HG02588 (cell line): ENCODE data around the gene LRGUK.

Experiments used
- ATAC-seq: cut with Tn5 transposase; IDR thresholded peaks from one replicate; pipeline ENCODE4 v1.9.1; 2021; ENCODE audit warnings: mild to moderate bottlenecking, moderate library complexity; ENCODE audit not compliant: unreplicated experiment

LRGUK gene

GRCh38 chr7:134122980-134123379 is 4.2 kb upstream of the LRGUK start:
- no peak for ATAC-seq

- no peak for ATAC-seq
Observed at GRCh38 chr7:134126146-134126545, 994 bp upstream of the LRGUK start.

- no peak for ATAC-seq
Observed at GRCh38 chr7:134126596-134126965, 559 bp upstream of the LRGUK start.

GRCh38 chr7:134128829-134129228 is 1.7 kb downstream of the LRGUK start:
- no peak for ATAC-seq

- no peak for ATAC-seq
Observed at GRCh38 chr7:134129856-134130523, 2.9 kb downstream of the LRGUK start.

GRCh38 chr7:134134004-134134403 is 6.9 kb downstream of the LRGUK start:
- ATAC-seq: no peak

- peak; percentile 87 for ATAC-seq
Observed at GRCh38 chr7:134140889-134141867, 14.0 kb downstream of the LRGUK start.

- ATAC-seq: no peak
Observed at GRCh38 chr7:134141868-134142264, 14.7 kb downstream of the LRGUK start.

- no peak for ATAC-seq
Observed at GRCh38 chr7:134153493-134154136, 26.5 kb downstream of the LRGUK start.

GRCh38 chr7:134154581-134155130 is 27.5 kb downstream of the LRGUK start:
- ATAC-seq: no peak

GRCh38 chr7:134155206-134155605 is 28.1 kb downstream of the LRGUK start:
- ATAC-seq: no peak

GRCh38 chr7:134155871-134156270 is 28.7 kb downstream of the LRGUK start:
- ATAC-seq: no peak

- ATAC-seq: no peak
Observed at GRCh38 chr7:134165252-134165651, 38.1 kb downstream of the LRGUK start.

GRCh38 chr7:134167250-134167649 is 40.1 kb downstream of the LRGUK start:
- no peak for ATAC-seq

- ATAC-seq: no peak
Observed at GRCh38 chr7:134167841-134168240, 40.7 kb downstream of the LRGUK start.

GRCh38 chr7:134174795-134175261 is 47.7 kb downstream of the LRGUK start:
- ATAC-seq: peak; percentile 96

- ATAC-seq: no peak
Observed at GRCh38 chr7:134175334-134176036, 48.3 kb downstream of the LRGUK start.

- ATAC-seq: no peak
Observed at GRCh38 chr7:134176037-134176350, 48.9 kb downstream of the LRGUK start.

- ATAC-seq: no peak
Observed at GRCh38 chr7:134179036-134180011, 52.2 kb downstream of the LRGUK start.

GRCh38 chr7:134180376-134180775 is 53.2 kb downstream of the LRGUK start:
- ATAC-seq: no peak
